Natural killer cell treated with Interleukin-12 subunit alpha and Interleukin-12 subunit beta and Interleukin-15 and Interleukin-18, amount 100 ng/mL, for 72 hours (primary cell): ENCODE results near the gene BCR. TPM values are rescaled to one million over a fixed set of nuclear protein-coding genes. Genes with fewer than 3 reads are reported as not detected.
A peak's percentile ranks its signal among the peaks of the same experiment; 100 is the strongest.

Experiments
- ATAC-seq, 2 donors: fragments of 150-1000 bp; cut with Tn5 transposase in 1 of 2; sonication (Bioruptor Pico), chemical (Tn5 transposase) in 1 of 2; 2 replicates each; pipeline ENCODE4 v1.10.0; 2021
- DNase-seq: peaks from one replicate; pipeline ENCODE4 v3.0.0; 2022; ENCODE audit warnings: low spot score
- H3K27ac Mint-ChIP-seq, 2 donors: 1 replicate in 1 of 2; 2 replicates in 1 of 2; pipeline ENCODE4 v1.8.0; 2022; ENCODE audit warnings: mixed read lengths in 2 of 2, mild to moderate bottlenecking in 1 of 2, moderate library complexity in 1 of 2
- H3K27me3 Mint-ChIP-seq, 2 donors: 1 replicate in 1 of 2; 2 replicates in 1 of 2; pipeline ENCODE4 v1.8.0; 2022; ENCODE audit warnings: mixed read lengths in 2 of 2
- H3K36me3 Mint-ChIP-seq: one replicate; pipeline ENCODE4 v1.8.0; 2022; ENCODE audit warnings: mixed read lengths
- H3K4me1 Mint-ChIP-seq, 2 donors: 1 replicate in 1 of 2; 2 replicates in 1 of 2; pipeline ENCODE4 v1.8.0; 2022; ENCODE audit warnings: low read depth in 2 of 2, mixed read lengths in 2 of 2, mild to moderate bottlenecking in 1 of 2
- H3K4me3 Mint-ChIP-seq: one replicate; pipeline ENCODE4 v1.8.0; 2022; ENCODE audit warnings: mixed read lengths
- H3K9me3 Mint-ChIP-seq: 2 replicates; pipeline ENCODE4 v1.8.0; 2022; ENCODE audit warnings: mixed read lengths
- total RNA-seq, 2 donors: library from RNA; stranded (reverse); gene quantifications; one replicate each; pipeline ENCODE4 v1.2.3, GENCODE V29; 2022

Gene BCR
- total RNA-seq, 2 donors from 2014 or later, result 55.4 to 65.8 TPM

GRCh38 chr22:23242473-23243001 is 62.2 kb downstream of the BCR start:
- H3K4me1 Mint-ChIP-seq, result peaks cover 76 to 79% of the 10 kb centered on the region in 2 donors
- no peaks in the 10 kb centered on the region for H3K9me3 Mint-ChIP-seq
- DNase-seq (no peak), ATAC-seq (no peak)
- H3K36me3 Mint-ChIP-seq, result no peaks in the 10 kb centered on the region
- peak overlapping the region; percentile 75 for H3K4me3 Mint-ChIP-seq
- no peaks in the 10 kb centered on the region for H3K27me3 Mint-ChIP-seq
- peak overlapping the region; percentile 55 to 69 for H3K27ac Mint-ChIP-seq

GRCh38 chr22:23243006-23243573 is 62.8 kb downstream of the BCR start:
- ATAC-seq (peak; percentile 84 to 90), DNase-seq (no peak)
- H3K4me1 Mint-ChIP-seq, result peaks cover 76 to 79% of the 10 kb centered on the region in 2 donors
- no peaks in the 10 kb centered on the region for H3K9me3 Mint-ChIP-seq
- peak overlapping the region; percentile 75 for H3K4me3 Mint-ChIP-seq
- no peaks in the 10 kb centered on the region for H3K36me3 Mint-ChIP-seq
- no peaks in the 10 kb centered on the region for H3K27me3 Mint-ChIP-seq
- H3K27ac Mint-ChIP-seq, result peak overlapping the region; percentile 55 to 69

GRCh38 chr22:23243859-23244689 is 63.8 kb downstream of the BCR start:
- ATAC-seq (no peak), DNase-seq (no peak)
- Mint-ChIP-seq H3K27me3 (no peaks in the 10 kb centered on the region), H3K27ac (peak overlapping the region; percentile 55 to 69), H3K4me3 (peak overlapping the region; percentile 75), H3K9me3 (no peaks in the 10 kb centered on the region), H3K36me3 (no peaks in the 10 kb centered on the region), H3K4me1 (peaks cover 66 to 78% of the 10 kb centered on the region in 2 donors)

GRCh38 chr22:23244690-23245044 is 64.4 kb downstream of the BCR start:
- DNase-seq, result no peak
- no peaks in the 10 kb centered on the region for H3K36me3 Mint-ChIP-seq
- peak overlapping the region; percentile 55 to 69 for H3K27ac Mint-ChIP-seq
- H3K4me1 Mint-ChIP-seq, result peaks cover 66 to 77% of the 10 kb centered on the region in 2 donors
- peak overlapping the region; percentile 75 for H3K4me3 Mint-ChIP-seq
- no peak for ATAC-seq
- no peaks in the 10 kb centered on the region for H3K27me3 Mint-ChIP-seq
- H3K9me3 Mint-ChIP-seq, result no peaks in the 10 kb centered on the region

GRCh38 chr22:23245045-23245798 is 64.9 kb downstream of the BCR start:
- Mint-ChIP-seq H3K4me3 (peak overlapping the region; percentile 57), H3K27ac (peak overlapping the region; percentile 55 to 69), H3K36me3 (no peaks in the 10 kb centered on the region), H3K4me1 (peaks cover 67 to 81% of the 10 kb centered on the region in 2 donors), H3K9me3 (no peaks in the 10 kb centered on the region), H3K27me3 (no peaks in the 10 kb centered on the region)
- no peak for DNase-seq
- ATAC-seq, result peak; percentile 11 to 44

GRCh38 chr22:23245799-23246136 is 65.5 kb downstream of the BCR start:
- Mint-ChIP-seq H3K27ac (peak overlapping the region; percentile 55 to 69), H3K4me3 (peak overlapping the region; percentile 21), H3K27me3 (no peaks in the 10 kb centered on the region), H3K4me1 (peaks cover 66 to 83% of the 10 kb centered on the region in 2 donors), H3K36me3 (no peaks in the 10 kb centered on the region), H3K9me3 (no peaks in the 10 kb centered on the region)
- ATAC-seq (peak in 1 of 2 donors; percentile 44), DNase-seq (no peak)

GRCh38 chr22:23246982-23247766 is 66.9 kb downstream of the BCR start:
- H3K36me3 Mint-ChIP-seq, result no peaks in the 10 kb centered on the region
- DNase-seq (no peak), ATAC-seq (no peak)
- no peak overlapping the region for H3K4me3 Mint-ChIP-seq
- peak overlapping the region; percentile 25 to 61 for H3K27ac Mint-ChIP-seq
- no peaks in the 10 kb centered on the region for H3K9me3 Mint-ChIP-seq
- peaks cover 55 to 74% of the 10 kb centered on the region in 2 donors for H3K4me1 Mint-ChIP-seq
- no peaks in the 10 kb centered on the region for H3K27me3 Mint-ChIP-seq

GRCh38 chr22:23248583-23248982 is 68.3 kb downstream of the BCR start:
- Mint-ChIP-seq H3K27me3 (no peaks in the 10 kb centered on the region), H3K4me3 (peak overlapping the region; percentile 15), H3K4me1 (peaks cover 47 to 64% of the 10 kb centered on the region in 2 donors), H3K9me3 (no peaks in the 10 kb centered on the region), H3K27ac (no peak overlapping the region), H3K36me3 (no peaks in the 10 kb centered on the region)
- DNase-seq, result no peak
- ATAC-seq, result no peak

GRCh38 chr22:23250056-23250784 is 69.9 kb downstream of the BCR start:
- Mint-ChIP-seq H3K4me1 (peaks cover 32 to 52% of the 10 kb centered on the region in 2 donors), H3K27me3 (no peaks in the 10 kb centered on the region), H3K4me3 (no peak overlapping the region), H3K36me3 (no peaks in the 10 kb centered on the region), H3K27ac (peak overlapping the region; percentile 5 to 68), H3K9me3 (no peaks in the 10 kb centered on the region)
- DNase-seq (no peak), ATAC-seq (peak in 1 of 2 donors; percentile 18)

GRCh38 chr22:23250785-23251363 is 70.6 kb downstream of the BCR start:
- no peak for ATAC-seq
- Mint-ChIP-seq H3K36me3 (no peaks in the 10 kb centered on the region), H3K27ac (peak overlapping the region in 1 of 2 donors; percentile 68), H3K9me3 (no peaks in the 10 kb centered on the region), H3K27me3 (no peaks in the 10 kb centered on the region), H3K4me3 (no peak overlapping the region), H3K4me1 (peaks cover 27 to 49% of the 10 kb centered on the region in 2 donors)
- no peak for DNase-seq

GRCh38 chr22:23251445-23252093 is 71.3 kb downstream of the BCR start:
- ATAC-seq (peak in 1 of 2 donors; percentile 21), DNase-seq (no peak)
- no peaks in the 10 kb centered on the region for H3K27me3 Mint-ChIP-seq
- no peak overlapping the region for H3K27ac Mint-ChIP-seq
- no peak overlapping the region for H3K4me3 Mint-ChIP-seq
- H3K4me1 Mint-ChIP-seq, result peaks cover 25 to 48% of the 10 kb centered on the region in 2 donors
- H3K36me3 Mint-ChIP-seq, result no peaks in the 10 kb centered on the region
- H3K9me3 Mint-ChIP-seq, result no peaks in the 10 kb centered on the region

GRCh38 chr22:23253475-23254055 is 73.3 kb downstream of the BCR start:
- H3K9me3 Mint-ChIP-seq, result no peaks in the 10 kb centered on the region
- H3K27me3 Mint-ChIP-seq, result no peaks in the 10 kb centered on the region
- no peak for ATAC-seq
- no peak overlapping the region for H3K4me3 Mint-ChIP-seq
- peaks cover 25 to 43% of the 10 kb centered on the region in 2 donors for H3K4me1 Mint-ChIP-seq
- H3K36me3 Mint-ChIP-seq, result no peaks in the 10 kb centered on the region
- no peak for DNase-seq
- H3K27ac Mint-ChIP-seq, result no peak overlapping the region
